Measurements from ENCODE around the gene PHF21A. TPM values are rescaled to one million over a fixed set of nuclear protein-coding genes. Genes with fewer than 3 reads are reported as not detected.

The PHF21A gene
- total and polyA plus RNA-seq, 2 donors (not counting 3 experiments of a cell fraction or from before 2014, with no cell fraction given): 14.1 to 30.5 TPM

DNA sequence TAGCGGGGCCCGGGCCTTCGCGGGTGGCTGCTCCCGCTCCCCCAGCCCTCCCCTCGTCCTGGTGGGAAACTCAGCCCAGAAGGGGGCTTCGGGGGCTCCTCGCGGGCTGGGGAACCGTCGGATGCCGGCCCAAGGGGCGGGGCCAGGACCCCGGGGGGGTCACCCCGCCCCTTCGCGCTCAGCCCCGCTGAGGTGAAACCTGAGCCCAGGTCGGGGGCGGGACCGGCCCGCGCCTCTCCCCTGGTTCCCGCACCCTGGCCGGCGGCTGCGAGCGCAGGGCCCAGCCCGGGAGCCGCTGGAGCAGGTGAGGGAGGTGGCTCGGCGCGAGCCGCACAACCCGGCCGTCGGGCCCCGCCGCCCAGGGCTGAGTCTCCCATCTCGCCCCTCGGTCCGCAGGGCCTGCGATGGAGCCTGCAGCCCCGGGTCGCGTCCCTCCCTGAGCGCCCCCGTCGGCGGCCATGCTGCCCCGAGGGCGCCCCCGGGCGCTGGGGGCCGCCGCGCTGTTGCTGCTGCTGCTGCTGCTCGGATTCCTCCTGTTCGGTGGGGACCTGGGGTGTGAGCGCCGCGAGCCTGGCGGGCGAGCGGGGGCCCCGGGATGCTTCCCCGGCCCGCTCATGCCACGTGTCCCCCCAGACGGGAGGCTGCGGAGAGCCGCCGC is 198.7 kb downstream of the PHF21A start, which contains the start of gene LARGE2:
Gene LARGE2 (plus strand): TSS at position 232 of the 658 bp plus-strand sequence. CDS start 227 bp downstream, at position 459.
- intact Hi-C loops (cut with micrococcal nuclease): no loop called here
- CTCF ChIA-PET: interaction anchor here (0.6 to 1.3 kb wide), 2 partner anchors 42 to 84 kb away, joined by 3 to 7 read pairs; no protein-coding TSS in a partner anchor
- H4K20me1 ChIP-seq (replicated peaks; ENCODE audit: control insufficient read depth, extremely low read depth, insufficient read depth, low read length): no peaks in the 10 kb centered on the region
- H2AFZ ChIP-seq (ENCODE audit: low read depth, low read length): no peak within 1 kb of the TSS
- dilution Hi-C loops (cut with MboI; ENCODE audit: extremely low pct_ligation_motif_present, low sequenced_read_pairs): no loop called here
- H3K36me3 ChIP-seq (ENCODE audit: control insufficient read depth in 2 of 2, extremely low read depth in 1 of 2, insufficient read depth in 2 of 2, low read length in 2 of 2): no peaks in the 10 kb centered on the region
- TF ChIP-seq POLR2A (IDR thresholded peaks at IDR 0.05; ENCODE audit: low read depth, low read length): no peak
- peak; percentile 96 for TF ChIP-seq EZH2 (IDR thresholded peaks at IDR 0.05; ENCODE audit: borderline replicate concordance, low read depth, low read length, severe bottlenecking)
- TF ChIP-seq MYC (IDR thresholded peaks at IDR 0.05; ENCODE audit: low read depth, low read length): no peak
- no peaks in the 10 kb centered on the region for H3K9me3 ChIP-seq (replicated peaks; ENCODE audit: control insufficient read depth, insufficient read depth, low read length)
- H3K4me2 ChIP-seq (ENCODE audit: insufficient read depth, low read length): no peak within 1 kb of the TSS
- H3K4me1 ChIP-seq (ENCODE audit: control insufficient read depth, extremely low read depth, insufficient read depth, low read length): peaks cover 3% of the 10 kb centered on the region
- FAIRE-seq: no peak
- no peaks in the 10 kb centered on the region for H3K9me1 ChIP-seq (replicated peaks; ENCODE audit: control insufficient read depth, extremely low read depth, insufficient read depth, low read length)
- no peak for DNase-seq (ENCODE audit: low read depth, low spot score)
- no peak within 1 kb of the TSS for H3K27ac ChIP-seq (ENCODE audit: insufficient read depth, low read depth, low read length)
- H3K27me3 ChIP-seq (ENCODE audit: control insufficient read depth in 2 of 2, insufficient read depth in 2 of 2, low read length in 2 of 2): peaks cover 13 to 30% of the 10 kb centered on the region in 2 experiments
- no peaks in the 10 kb centered on the region for H3K79me2 ChIP-seq (ENCODE audit: control insufficient read depth, insufficient read depth, low read length)
- H3K9ac ChIP-seq (replicated peaks; ENCODE audit: extremely low read depth, insufficient read depth, low read length): no peak within 1 kb of the TSS
- POLR2A ChIA-PET: no interaction called here
- BruUV-seq (replicated peaks): no TSS peak
- H3K4me3 ChIP-seq (replicated peaks in 1 of 3; ENCODE audit: insufficient read depth in 1 of 3, low read depth in 1 of 3, low read length in 3 of 3): no peak within 1 kb of the TSS

DNA sequence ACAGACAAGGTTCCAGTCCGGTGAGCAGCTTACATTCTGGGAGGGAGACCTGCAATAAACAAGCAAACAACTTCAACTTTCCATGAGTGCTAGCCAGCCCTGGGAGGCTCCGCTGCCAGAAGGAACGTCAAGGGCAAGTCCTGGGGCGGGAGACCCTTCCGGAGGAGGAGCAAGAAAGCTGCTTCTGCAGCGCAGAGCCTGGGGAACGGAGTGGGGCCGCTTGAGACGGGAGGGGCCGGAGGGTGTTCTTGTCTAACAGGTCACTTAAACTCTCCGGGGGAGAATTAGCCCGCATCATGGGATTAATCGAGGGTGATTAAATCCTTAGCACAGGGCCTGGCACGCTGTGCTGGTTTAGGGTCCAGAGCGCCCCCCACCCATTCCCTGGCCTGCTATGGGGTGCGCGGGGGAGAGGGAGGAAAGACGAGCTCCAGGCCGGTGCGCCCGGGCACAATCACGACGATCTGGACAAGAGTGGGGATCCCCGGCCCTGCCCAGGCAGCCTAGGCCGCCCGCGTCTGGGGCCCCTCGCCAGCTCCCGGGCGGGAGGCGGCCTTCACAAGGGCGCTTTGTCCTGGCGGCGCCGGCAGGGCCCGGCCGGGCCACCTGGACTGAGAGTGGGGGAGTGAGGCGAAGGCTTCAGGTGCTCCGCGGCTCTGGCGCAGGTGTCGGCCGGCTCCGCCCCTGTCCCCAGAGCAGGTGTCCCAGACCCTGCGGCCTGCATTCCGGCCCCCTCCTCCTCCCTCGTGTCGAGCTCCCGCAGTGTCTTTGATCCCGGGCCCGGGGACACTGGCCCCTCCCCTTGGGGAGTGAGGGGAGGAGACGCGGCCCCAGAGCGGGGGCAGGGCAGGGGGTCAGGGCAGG is 199.5 kb downstream of the PHF21A start:
- FAIRE-seq: no peak
- BruUV-seq (replicated peaks): no TSS peak
- peaks cover 13 to 30% of the 10 kb centered on the region in 2 experiments for H3K27me3 ChIP-seq (ENCODE audit: control insufficient read depth in 2 of 2, insufficient read depth in 2 of 2, low read length in 2 of 2)
- H3K27ac ChIP-seq (ENCODE audit: insufficient read depth, low read depth, low read length): no peak overlapping the region
- POLR2A ChIA-PET: no interaction called here
- no peaks in the 10 kb centered on the region for H3K36me3 ChIP-seq (ENCODE audit: control insufficient read depth in 2 of 2, extremely low read depth in 1 of 2, insufficient read depth in 2 of 2, low read length in 2 of 2)
- no peak overlapping the region for H3K4me2 ChIP-seq (ENCODE audit: insufficient read depth, low read length)
- no peak overlapping the region for H2AFZ ChIP-seq (ENCODE audit: low read depth, low read length)
- H3K4me3 ChIP-seq (replicated peaks in 1 of 3; ENCODE audit: insufficient read depth in 1 of 3, low read depth in 1 of 3, low read length in 3 of 3): no peak overlapping the region
- CTCF ChIA-PET: interaction anchor here (1.1 kb wide), 1 partner anchor 43 kb away, joined by 3 read pairs; no protein-coding TSS in a partner anchor
- peaks cover 9% of the 10 kb centered on the region for H3K4me1 ChIP-seq (ENCODE audit: control insufficient read depth, extremely low read depth, insufficient read depth, low read length)
- DNase-seq (ENCODE audit: low read depth, low spot score): no peak
- no peaks in the 10 kb centered on the region for H3K9me1 ChIP-seq (replicated peaks; ENCODE audit: control insufficient read depth, extremely low read depth, insufficient read depth, low read length)
- no peaks in the 10 kb centered on the region for H4K20me1 ChIP-seq (replicated peaks; ENCODE audit: control insufficient read depth, extremely low read depth, insufficient read depth, low read length)
- dilution Hi-C loops (cut with MboI; ENCODE audit: extremely low pct_ligation_motif_present, low sequenced_read_pairs) (no loop called here), intact Hi-C loops (cut with micrococcal nuclease) (no loop called here)
- TF ChIP-seq, protein P1, sequence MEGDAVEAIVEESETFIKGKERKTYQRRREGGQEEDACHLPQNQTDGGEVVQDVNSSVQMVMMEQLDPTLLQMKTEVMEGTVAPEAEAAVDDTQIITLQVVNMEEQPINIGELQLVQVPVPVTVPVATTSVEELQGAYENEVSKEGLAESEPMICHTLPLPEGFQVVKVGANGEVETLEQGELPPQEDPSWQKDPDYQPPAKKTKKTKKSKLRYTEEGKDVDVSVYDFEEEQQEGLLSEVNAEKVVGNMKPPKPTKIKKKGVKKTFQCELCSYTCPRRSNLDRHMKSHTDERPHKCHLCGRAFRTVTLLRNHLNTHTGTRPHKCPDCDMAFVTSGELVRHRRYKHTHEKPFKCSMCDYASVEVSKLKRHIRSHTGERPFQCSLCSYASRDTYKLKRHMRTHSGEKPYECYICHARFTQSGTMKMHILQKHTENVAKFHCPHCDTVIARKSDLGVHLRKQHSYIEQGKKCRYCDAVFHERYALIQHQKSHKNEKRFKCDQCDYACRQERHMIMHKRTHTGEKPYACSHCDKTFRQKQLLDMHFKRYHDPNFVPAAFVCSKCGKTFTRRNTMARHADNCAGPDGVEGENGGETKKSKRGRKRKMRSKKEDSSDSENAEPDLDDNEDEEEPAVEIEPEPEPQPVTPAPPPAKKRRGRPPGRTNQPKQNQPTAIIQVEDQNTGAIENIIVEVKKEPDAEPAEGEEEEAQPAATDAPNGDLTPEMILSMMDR (IDR thresholded peaks at IDR 0.05; ENCODE audit: extremely low read depth in 1 of 2, insufficient read depth in 1 of 2, low read depth in 1 of 2, low read length in 2 of 2): no peak
- TF ChIP-seq POLR2AphosphoS5 (IDR thresholded peaks at IDR 0.05; ENCODE audit: insufficient read depth, low read depth, low read length) (no peak), FOS (IDR thresholded peaks at IDR 0.05; ENCODE audit: borderline replicate concordance, insufficient read depth, low read length) (no peak), EZH2 (IDR thresholded peaks at IDR 0.05; ENCODE audit: borderline replicate concordance, low read depth, low read length, severe bottlenecking) (no peak), JUN (IDR thresholded peaks at IDR 0.05; ENCODE audit: borderline replicate concordance, insufficient read depth, insufficient read length, low read depth) (no peak), POLR2A (IDR thresholded peaks at IDR 0.05; ENCODE audit: low read depth, low read length) (no peak), GATA2 (IDR thresholded peaks at IDR 0.05; ENCODE audit: insufficient read depth, insufficient read length, low read depth, low read length) (no peak), MYC (IDR thresholded peaks at IDR 0.05; ENCODE audit: low read depth, low read length) (no peak)
- TF ChIP-seq, protein P2, sequence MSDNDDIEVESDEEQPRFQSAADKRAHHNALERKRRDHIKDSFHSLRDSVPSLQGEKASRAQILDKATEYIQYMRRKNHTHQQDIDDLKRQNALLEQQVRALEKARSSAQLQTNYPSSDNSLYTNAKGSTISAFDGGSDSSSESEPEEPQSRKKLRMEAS (IDR thresholded peaks at IDR 0.05; ENCODE audit: insufficient read depth, insufficient read length): no peak
- H3K79me2 ChIP-seq (ENCODE audit: control insufficient read depth, insufficient read depth, low read length): peaks cover 7% of the 10 kb centered on the region
- H3K9ac ChIP-seq (replicated peaks; ENCODE audit: extremely low read depth, insufficient read depth, low read length): no peak overlapping the region
- no peaks in the 10 kb centered on the region for H3K9me3 ChIP-seq (replicated peaks; ENCODE audit: control insufficient read depth, insufficient read depth, low read length)

Data from endothelial cell of umbilical vein (primary cell).